K562 (cell line): ENCODE measurements around the gene ZNF277. TPM values are rescaled to one million over a fixed set of nuclear protein-coding genes. Genes with fewer than 3 reads are reported as not detected.
A peak's percentile ranks its signal among the peaks of the same experiment; 100 is the strongest.

Experiments
- ATAC-seq: fragments of 200-7000 bp; cut with Tn5 transposase; 3 replicates; pipeline ENCODE4 v1.9.1; 2020; ENCODE audit warnings: moderate library complexity
- BruUV-seq: library from RNA; stranded (reverse); fragments of 400-500 nt; replicated peaks from 2 replicates; lab custom pipeline; 2021; lab: Mats Ljungman, UMichigan
- CTCF ChIA-PET: fragments of 300-600 bp; formaldehyde crosslinking; extraction: SDS; loops from one replicate; lab custom pipeline; 2021; ENCODE audit warnings: low intra/inter-chr PET ratio; lab: Yijun Ruan, JAX
- POLR2A ChIA-PET: fragments of 300-600, 350-650 bp; sonication (Branson Sonifier 250); formaldehyde crosslinking; extraction: SDS; loops from one replicate; lab custom pipeline; 2021; ENCODE audit warnings: antibody characterized with exemption, inconsistent platforms; lab: Yijun Ruan, JAX
- DNase-seq, 4 experiments: peaks; one replicate each; pipeline versions ENCODE4 v3.0.0 to v3.0.0-alpha.2; 2011 to 2018; ENCODE audit warnings: low spot score in 3 of 4, mixed read lengths in 3 of 4; ENCODE audit errors: extremely low read depth in 1 of 4
- FAIRE-seq: peaks from 2 replicates; lab custom pipeline; 2011; peaks lifted over from hg19 to GRCh38; lab: Jason Lieb, UNC
- H2AFZ ChIP-seq: 2 replicates; pipeline ENCODE4 v1.6.0; 2011; ENCODE audit warnings: low read depth, low read length, control low read depth, inconsistent platforms
- H3K27ac ChIP-seq: fragments of 200-600 bp; 3 replicates; pipeline ENCODE4 v1.8.0; 2011; ENCODE audit warnings: low read depth, mild to moderate bottlenecking, control low read depth, inconsistent platforms, low read length, moderate library complexity, mixed read lengths; ENCODE audit errors: extremely low read depth
- H3K27me3 ChIP-seq, 2 experiments: fragments of 300-600 bp in 1 of 2; 2 replicates in 1 of 2; 3 replicates in 1 of 2; pipeline versions ENCODE4 v1.6.0 to v1.8.0; 2011; ENCODE audit warnings: inconsistent platforms in 2 of 2, low read length in 2 of 2, mild to moderate bottlenecking in 1 of 2, mixed read lengths in 1 of 2, moderate library complexity in 1 of 2; ENCODE audit not compliant: control insufficient read depth in 2 of 2, insufficient read depth in 2 of 2
- H3K36me3 ChIP-seq: fragments of 300-600 bp; 3 replicates; pipeline ENCODE4 v1.8.0; 2011; ENCODE audit warnings: mild to moderate bottlenecking, low read length, inconsistent platforms; ENCODE audit not compliant: control insufficient read depth, insufficient read depth
- H3K4me1 ChIP-seq, 2 experiments: fragments of 200-600 bp in 1 of 2; replicated peaks in 1 of 2; 2 replicates in 1 of 2; 3 replicates in 1 of 2; pipeline versions ENCODE4 v1.5.1 to v1.8.0; 2011; ENCODE audit warnings: inconsistent platforms in 2 of 2, low read length in 2 of 2, mild to moderate bottlenecking in 1 of 2, mixed read lengths in 1 of 2, moderate library complexity in 1 of 2; ENCODE audit not compliant: control insufficient read depth in 2 of 2, insufficient read depth in 2 of 2
- H3K4me2 ChIP-seq: 2 replicates; pipeline ENCODE4 v1.6.1; 2011; ENCODE audit warnings: low read length, control low read depth, inconsistent platforms, mixed read lengths; ENCODE audit not compliant: insufficient read depth
- H3K4me3 ChIP-seq: fragments of 200-600 bp; sonication (generic), shearing (Covaris generic); 2 replicates; pipeline ENCODE4 v1.5.1; 2016; ENCODE audit warnings: control low read depth, inconsistent platforms
- H3K79me2 ChIP-seq: fragments of 200-600 bp; 3 replicates; pipeline ENCODE4 v1.8.0; 2011; ENCODE audit warnings: low read length, inconsistent platforms; ENCODE audit not compliant: control insufficient read depth, insufficient read depth
- H3K9ac ChIP-seq, 2 experiments: 2 replicates each; pipeline versions ENCODE4 v1.6.0 to v1.6.1; 2011; ENCODE audit warnings: low read depth in 2 of 2, low read length in 2 of 2, control low read depth in 1 of 2, inconsistent platforms in 1 of 2, mild to moderate bottlenecking in 1 of 2, mixed read lengths in 1 of 2; ENCODE audit not compliant: insufficient read depth in 1 of 2
- H3K9me1 ChIP-seq: one replicate; pipeline ENCODE4 v1.6.0; 2011; ENCODE audit warnings: inconsistent platforms, mild to moderate bottlenecking, low read length, moderate library complexity; ENCODE audit not compliant: control insufficient read depth, insufficient read depth
- H3K9me3 ChIP-seq: replicated peaks from 2 replicates; pipeline ENCODE4 v1.5.1; 2011; ENCODE audit warnings: low read depth, low read length, inconsistent platforms; ENCODE audit not compliant: control insufficient read depth, insufficient read depth
- H4K20me1 ChIP-seq: replicated peaks from 2 replicates; pipeline ENCODE4 v1.6.1; 2011; ENCODE audit warnings: low read length, inconsistent platforms, mixed read lengths; ENCODE audit not compliant: control insufficient read depth, insufficient read depth
- ARNT ChIP-seq, 2 experiments: fragments of 450-650 bp; IDR thresholded peaks; 2 replicates each; pipeline ENCODE4 v1.6.1; 2016; ENCODE audit warnings: mild to moderate bottlenecking in 1 of 2
- BRF1 ChIP-seq: IDR thresholded peaks from 3 replicates; pipeline ENCODE4 v1.6.1; 2011; ENCODE audit warnings: borderline replicate concordance, mild to moderate bottlenecking; ENCODE audit not compliant: insufficient read length; ENCODE audit errors: extremely low read depth
- DACH1 ChIP-seq: fragments of 450-650 bp; IDR thresholded peaks from 2 replicates; pipeline ENCODE4 v1.6.1; 2018; ENCODE audit not compliant: partially characterized antibody
- ERF ChIP-seq: fragments of 450-650 bp; formaldehyde crosslinking; IDR thresholded peaks from 2 replicates; pipeline ENCODE4 v1.4.0; 2020; ENCODE audit warnings: mild to moderate bottlenecking, mixed read lengths
- FOXA1 ChIP-seq: fragments of 450-650 bp; IDR thresholded peaks from 2 replicates; pipeline ENCODE4 v1.6.1; 2016; ENCODE audit warnings: mild to moderate bottlenecking, borderline replicate concordance
- FOXM1 ChIP-seq, 2 experiments: fragments of 450-650 bp in 1 of 2; sonication (generic) in 1 of 2; formaldehyde crosslinking in 1 of 2; IDR thresholded peaks; 2 replicates each; pipeline versions ENCODE4 v1.6.1 to v1.9.0; 2017 to 2022; ENCODE audit warnings: low read depth in 2 of 2, mild to moderate bottlenecking in 2 of 2, missing genetic modification reagents in 1 of 2, moderate library complexity in 1 of 2
- NELFE ChIP-seq: IDR thresholded peaks from 2 replicates; pipeline ENCODE4 v1.6.1; 2011; ENCODE audit warnings: mild to moderate bottlenecking; ENCODE audit not compliant: insufficient read depth, insufficient read length
- NR2C1 ChIP-seq, 2 experiments: fragments of 450-650 bp; IDR thresholded peaks; 2 replicates each; pipeline ENCODE4 v1.6.1; 2017; ENCODE audit warnings: mild to moderate bottlenecking in 2 of 2, antibody characterized with exemption in 1 of 2, inconsistent platforms in 1 of 2, missing compliant biosample characterization in 1 of 2, missing genetic modification characterization in 1 of 2
- PPARD ChIP-seq: fragments of 250-450 bp; sonication (Bioruptor Pico); IDR thresholded peaks from 2 replicates; pipeline ENCODE4 v1.8.0; 2022; ENCODE audit warnings: inconsistent platforms, mild to moderate bottlenecking, moderate library complexity
- PURB ChIP-seq: sonication (generic); formaldehyde crosslinking; IDR thresholded peaks from 2 replicates; pipeline ENCODE4 v1.9.0; 2021; ENCODE audit warnings: low read depth, mild to moderate bottlenecking, missing genetic modification reagents
- STAT5B ChIP-seq: fragments of 250-450 bp; sonication (Bioruptor Pico); IDR thresholded peaks from 2 replicates; pipeline ENCODE4 v1.8.0; 2021; ENCODE audit warnings: mild to moderate bottlenecking, inconsistent platforms
- ZFP36 ChIP-seq: fragments of 150-350 bp; IDR thresholded peaks from 2 replicates; pipeline ENCODE4 v1.6.1; 2018; ENCODE audit warnings: low read length, low read depth; ENCODE audit not compliant: partially characterized antibody
- ZNF121 ChIP-seq: sonication (generic); formaldehyde crosslinking; conservative IDR thresholded peaks from 2 replicates; pipeline ENCODE4 v1.8.0; 2022; ENCODE audit warnings: missing genetic modification reagents
- ZNF212 ChIP-seq: fragments of 450-650 bp; formaldehyde crosslinking; IDR thresholded peaks from 2 replicates; pipeline ENCODE4 v1.4.0; 2020; ENCODE audit warnings: mild to moderate bottlenecking
- ZNF644 ChIP-seq: fragments of 200-800 bp; sonication (Bioruptor generic); IDR thresholded peaks from 2 replicates; pipeline ENCODE4 v1.6.1; 2016; ENCODE audit warnings: low read depth, missing genetic modification characterization, missing compliant biosample characterization
- WGBS: fragments of 100-300 bp; shearing (Covaris generic); methylation state at CpG from one replicate; pipeline ENCODE4 v1.1.6; 2016; ENCODE audit warnings: low coverage, mixed read lengths; ENCODE audit not compliant: insufficient coverage; ENCODE audit errors: missing lambda C conversion rate; 5-methylcytosine and 5-hydroxymethylcytosine counted together
- in situ Hi-C: fragments of 300-500 bp; cut with MboI; formaldehyde crosslinking; loops from 4 replicates; pipeline ENCODE4 v1.15.0; 2018; ENCODE audit warnings: inconsistent platforms, mixed read lengths
- intact Hi-C: fragments of 100-400 bp; cut with micrococcal nuclease; formaldehyde crosslinking; loops from 2 replicates; pipeline ENCODE4 v1.14.2; 2022
- polyA plus RNA-seq, 8 experiments: library from polyadenylated mRNA; depleted of rRNA in 4 of 8; stranded (reverse) in 5 of 8; unstranded in 3 of 8; fragments of >200 nt; fragmentation: Nextera tagmentation in 2 of 8; fragmentation: Illumina TruSeq in 1 of 8; extraction: Ambion mirVana in 2 of 8; extraction: Trizol in 1 of 8; gene quantifications; 2 replicates each; pipeline versions ENCODE4 v1.2.1 to v1.2.3, GENCODE V29; 2011 to 2014; ENCODE audit warnings: inconsistent platforms in 1 of 8, missing spikeins in 1 of 8
- total RNA-seq, 7 experiments: library from RNA; depleted of rRNA in 6 of 7; stranded (reverse); fragments of >200 nt in 6 of 7; fragmentation: Illumina TruSeq in 2 of 7; extraction: Trizol in 2 of 7; gene quantifications; 2 replicates each; pipeline versions ENCODE4 v1.2.1 to v1.2.3, GENCODE V29; 2011 to 2021; ENCODE audit warnings: low replicate concordance in 1 of 7
- TF ChIP-seq, protein P1 (sequence below): fragments of 250-450 bp; sonication (Bioruptor Pico); IDR thresholded peaks from 2 replicates; pipeline ENCODE4 v1.4.0; 2020

ZNF277 gene
- total and polyA plus RNA-seq, 9 of the 15 experiments (the other 6 are each of a cell fraction or from before 2014, with no cell fraction given) = 18.8 to 33.5 (median 27.7) TPM

DNA sequence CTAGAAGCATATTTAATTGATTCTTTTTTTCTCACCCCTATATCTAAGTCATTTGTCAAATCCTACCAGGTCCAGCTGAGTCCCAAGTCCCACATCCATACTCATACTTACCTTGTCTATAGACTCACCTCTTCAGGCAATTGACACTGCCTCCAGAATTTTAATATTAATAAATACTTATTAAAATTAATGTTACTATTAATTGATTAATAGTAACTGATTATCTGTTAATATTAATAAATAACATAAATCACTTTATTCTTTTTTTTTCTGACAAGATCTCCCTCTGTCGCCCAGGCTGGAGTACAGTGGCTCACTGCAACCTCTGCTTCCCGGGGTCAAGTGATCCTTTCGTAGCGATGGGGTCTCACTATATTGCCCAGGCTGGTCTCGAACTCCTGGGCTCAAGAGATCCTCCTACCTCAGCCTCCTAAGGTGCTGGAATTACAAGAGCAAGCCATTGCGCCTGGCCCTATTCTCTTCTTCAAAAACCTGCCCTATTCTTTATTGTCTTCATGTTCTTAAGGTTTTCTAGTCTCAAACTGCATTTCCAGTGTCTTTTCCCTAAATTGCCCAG lies 94.4 kb downstream of the ZNF277 start:
- Histone ChIP-seq H3K79me2 (no peaks in the 10 kb centered on the region), H3K27me3 (no peaks in the 10 kb centered on the region), H3K9me1 (no peaks in the 10 kb centered on the region), H3K9me3 (no peaks in the 10 kb centered on the region), H2AFZ (no peak overlapping the region), H3K9ac (no peak overlapping the region), H3K4me3 (no peak overlapping the region), H3K27ac (no peak overlapping the region), H3K4me1 (no peaks in the 10 kb centered on the region), H4K20me1 (no peaks in the 10 kb centered on the region), H3K4me2 (no peak overlapping the region), H3K36me3 (no peaks in the 10 kb centered on the region)
- intact Hi-C loops = no loop called here
- ATAC-seq (no peak), DNase-seq (no peak), FAIRE-seq (no peak)
- BruUV-seq = no TSS peak
- CTCF ChIA-PET = no interaction called here
- no peak for TF ChIP-seq ZNF212 (CRISPR knock-in tag)
- no peak for TF ChIP-seq ARNT (IDR thresholded peaks at IDR 0.05)
- no peak for TF ChIP-seq ERF (CRISPR knock-in tag)
- TF ChIP-seq NELFE = no peak
- TF ChIP-seq FOXA1 = no peak
- TF ChIP-seq ZNF121 (CRISPR knock-in tag) = peak; percentile 50; the same call in 1 of the 2 replicates
- TF ChIP-seq STAT5B (CRISPR knock-in tag) = no peak
- TF ChIP-seq ZFP36 = no peak
- TF ChIP-seq, protein P1, sequence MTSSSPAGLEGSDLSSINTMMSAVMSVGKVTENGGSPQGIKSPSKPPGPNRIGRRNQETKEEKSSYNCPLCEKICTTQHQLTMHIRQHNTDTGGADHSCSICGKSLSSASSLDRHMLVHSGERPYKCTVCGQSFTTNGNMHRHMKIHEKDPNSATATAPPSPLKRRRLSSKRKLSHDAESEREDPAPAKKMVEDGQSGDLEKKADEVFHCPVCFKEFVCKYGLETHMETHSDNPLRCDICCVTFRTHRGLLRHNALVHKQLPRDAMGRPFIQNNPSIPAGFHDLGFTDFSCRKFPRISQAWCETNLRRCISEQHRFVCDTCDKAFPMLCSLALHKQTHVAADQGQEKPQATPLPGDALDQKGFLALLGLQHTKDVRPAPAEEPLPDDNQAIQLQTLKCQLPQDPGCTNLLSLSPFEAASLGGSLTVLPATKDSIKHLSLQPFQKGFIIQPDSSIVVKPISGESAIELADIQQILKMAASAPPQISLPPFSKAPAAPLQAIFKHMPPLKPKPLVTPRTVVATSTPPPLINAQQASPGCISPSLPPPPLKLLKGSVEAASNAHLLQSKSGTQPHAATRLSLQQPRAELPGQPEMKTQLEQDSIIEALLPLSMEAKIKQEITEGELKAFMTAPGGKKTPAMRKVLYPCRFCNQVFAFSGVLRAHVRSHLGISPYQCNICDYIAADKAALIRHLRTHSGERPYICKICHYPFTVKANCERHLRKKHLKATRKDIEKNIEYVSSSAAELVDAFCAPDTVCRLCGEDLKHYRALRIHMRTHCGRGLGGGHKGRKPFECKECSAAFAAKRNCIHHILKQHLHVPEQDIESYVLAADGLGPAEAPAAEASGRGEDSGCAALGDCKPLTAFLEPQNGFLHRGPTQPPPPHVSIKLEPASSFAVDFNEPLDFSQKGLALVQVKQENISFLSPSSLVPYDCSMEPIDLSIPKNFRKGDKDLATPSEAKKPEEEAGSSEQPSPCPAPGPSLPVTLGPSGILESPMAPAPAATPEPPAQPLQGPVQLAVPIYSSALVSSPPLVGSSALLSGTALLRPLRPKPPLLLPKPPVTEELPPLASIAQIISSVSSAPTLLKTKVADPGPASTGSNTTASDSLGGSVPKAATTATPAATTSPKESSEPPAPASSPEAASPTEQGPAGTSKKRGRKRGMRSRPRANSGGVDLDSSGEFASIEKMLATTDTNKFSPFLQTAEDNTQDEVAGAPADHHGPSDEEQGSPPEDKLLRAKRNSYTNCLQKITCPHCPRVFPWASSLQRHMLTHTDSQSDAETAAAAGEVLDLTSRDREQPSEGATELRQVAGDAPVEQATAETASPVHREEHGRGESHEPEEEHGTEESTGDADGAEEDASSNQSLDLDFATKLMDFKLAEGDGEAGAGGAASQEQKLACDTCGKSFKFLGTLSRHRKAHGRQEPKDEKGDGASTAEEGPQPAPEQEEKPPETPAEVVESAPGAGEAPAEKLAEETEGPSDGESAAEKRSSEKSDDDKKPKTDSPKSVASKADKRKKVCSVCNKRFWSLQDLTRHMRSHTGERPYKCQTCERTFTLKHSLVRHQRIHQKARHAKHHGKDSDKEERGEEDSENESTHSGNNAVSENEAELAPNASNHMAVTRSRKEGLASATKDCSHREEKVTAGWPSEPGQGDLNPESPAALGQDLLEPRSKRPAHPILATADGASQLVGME = no peak
- no peak for TF ChIP-seq FOXM1 (IDR thresholded peaks at IDR 0.05; ENCODE audit: low read depth)
- TF ChIP-seq FOXM1 (CRISPR knock-in tag; IDR thresholded peaks at IDR 0.05; ENCODE audit: low read depth) = no peak
- TF ChIP-seq ZNF644 (tag) = no peak
- no peak for TF ChIP-seq PURB (CRISPR knock-in tag)
- no peak for TF ChIP-seq NR2C1 (IDR thresholded peaks at IDR 0.05)
- no peak for TF ChIP-seq NR2C1 (tag; IDR thresholded peaks at IDR 0.05)
- TF ChIP-seq DACH1 = peak; percentile 97
- no peak for TF ChIP-seq PPARD (CRISPR knock-in tag)
- no peak for TF ChIP-seq BRF1
- in situ Hi-C loops = no loop called here
- WGBS = 80% methylated on average over 6 of the region's 6 CpGs
- POLR2A ChIA-PET = no interaction called here
